ENCODE results near the gene AP3B1. TPM values are rescaled to one million over a fixed set of nuclear protein-coding genes. Genes with fewer than 3 reads are reported as not detected.

AP3B1 gene
- total RNA-seq, 2 experiments from 2014 or later: 32.5 to 39.5 TPM

DNA sequence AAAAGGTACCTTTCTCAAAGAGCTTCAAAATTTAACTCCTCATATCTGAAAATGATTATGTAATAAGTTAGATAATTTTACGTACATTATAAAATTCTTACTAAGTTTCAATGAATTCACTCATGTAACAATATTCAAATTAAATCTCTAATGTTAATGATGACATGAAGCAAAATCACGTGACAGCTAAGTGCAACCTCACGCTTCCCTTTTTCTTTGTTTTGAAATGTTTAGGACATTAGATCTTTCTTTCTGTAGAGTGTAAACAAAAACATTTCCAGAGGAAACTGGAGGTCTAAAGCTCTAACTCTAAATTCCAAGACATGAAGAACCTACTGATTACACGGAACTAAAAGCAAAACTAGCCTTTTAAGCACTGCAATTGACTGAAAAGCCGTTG lies 291.0 kb downstream of the AP3B1 start:
- intact Hi-C loops (cut with micrococcal nuclease; ENCODE audit: unreplicated experiment): no loop called here
- no TSS peak for BruUV-seq (replicated peaks)
- H3K4me2 ChIP-seq (ENCODE audit: low read length): no peak overlapping the region
- H3K36me3 ChIP-seq (ENCODE audit: insufficient read depth, low read length): no peaks in the 10 kb centered on the region
- H3K27ac ChIP-seq (ENCODE audit: low read depth, low read length, poor library complexity, severe bottlenecking): no peak overlapping the region
- no peak for TF ChIP-seq EZH2phosphoT487 (IDR thresholded peaks at IDR 0.05; ENCODE audit: borderline replicate concordance, low read depth, low read length)
- TF ChIP-seq, protein P1, sequence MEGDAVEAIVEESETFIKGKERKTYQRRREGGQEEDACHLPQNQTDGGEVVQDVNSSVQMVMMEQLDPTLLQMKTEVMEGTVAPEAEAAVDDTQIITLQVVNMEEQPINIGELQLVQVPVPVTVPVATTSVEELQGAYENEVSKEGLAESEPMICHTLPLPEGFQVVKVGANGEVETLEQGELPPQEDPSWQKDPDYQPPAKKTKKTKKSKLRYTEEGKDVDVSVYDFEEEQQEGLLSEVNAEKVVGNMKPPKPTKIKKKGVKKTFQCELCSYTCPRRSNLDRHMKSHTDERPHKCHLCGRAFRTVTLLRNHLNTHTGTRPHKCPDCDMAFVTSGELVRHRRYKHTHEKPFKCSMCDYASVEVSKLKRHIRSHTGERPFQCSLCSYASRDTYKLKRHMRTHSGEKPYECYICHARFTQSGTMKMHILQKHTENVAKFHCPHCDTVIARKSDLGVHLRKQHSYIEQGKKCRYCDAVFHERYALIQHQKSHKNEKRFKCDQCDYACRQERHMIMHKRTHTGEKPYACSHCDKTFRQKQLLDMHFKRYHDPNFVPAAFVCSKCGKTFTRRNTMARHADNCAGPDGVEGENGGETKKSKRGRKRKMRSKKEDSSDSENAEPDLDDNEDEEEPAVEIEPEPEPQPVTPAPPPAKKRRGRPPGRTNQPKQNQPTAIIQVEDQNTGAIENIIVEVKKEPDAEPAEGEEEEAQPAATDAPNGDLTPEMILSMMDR (conservative IDR thresholded peaks at IDR 0.05; ENCODE audit: low read length): no peak
- DNase-seq (ENCODE audit: low spot score): no peak
- no peak overlapping the region for H2AFZ ChIP-seq (ENCODE audit: low read length)
- no peak overlapping the region for H3K4me3 ChIP-seq (ENCODE audit: low read depth, low read length, poor library complexity, severe bottlenecking)
- H4K20me1 ChIP-seq (ENCODE audit: insufficient read depth, low read length): no peaks in the 10 kb centered on the region
- no peaks in the 10 kb centered on the region for H3K79me2 ChIP-seq (ENCODE audit: insufficient read depth, low read depth, low read length)
- H3K9me2 ChIP-seq (ENCODE audit: insufficient read depth, low read length): no peaks in the 10 kb centered on the region
- H3K9me3 ChIP-seq (ENCODE audit: low read length): no peaks in the 10 kb centered on the region
- CTCF ChIA-PET (ENCODE audit: unreplicated experiment): no interaction called here
- no peaks in the 10 kb centered on the region for H3K4me1 ChIP-seq (ENCODE audit: insufficient read depth, low read length, poor library complexity, severe bottlenecking)
- POLR2A ChIA-PET: interaction anchor here (0.6 to 1.3 kb wide), 2 partner anchors 25 to 430 kb away, joined by 3 to 4 read pairs; no protein-coding TSS in a partner anchor

DNA sequence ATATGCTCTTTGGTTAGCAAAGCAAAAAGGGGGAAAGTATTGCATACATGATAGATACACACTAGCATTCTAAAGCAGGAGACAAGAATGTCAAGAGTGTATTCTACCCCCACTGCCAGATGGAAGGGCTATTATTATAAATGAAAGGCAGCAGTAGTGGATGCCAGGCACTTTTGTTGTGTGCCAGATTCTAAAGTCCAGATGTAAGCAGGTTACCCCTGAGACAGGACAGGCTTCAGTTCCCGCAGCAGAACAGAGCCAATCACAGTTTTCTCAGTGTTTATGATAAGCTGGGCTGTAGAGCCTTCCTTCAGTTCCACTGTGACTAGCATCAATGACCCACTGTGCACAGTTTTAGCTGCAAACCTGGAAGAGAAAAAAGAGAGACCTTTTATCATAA lies 291.8 kb downstream of the AP3B1 start:
- H3K4me1 ChIP-seq (ENCODE audit: insufficient read depth, low read length, poor library complexity, severe bottlenecking): no peaks in the 10 kb centered on the region
- no peak for TF ChIP-seq EZH2phosphoT487 (IDR thresholded peaks at IDR 0.05; ENCODE audit: borderline replicate concordance, low read depth, low read length)
- TF ChIP-seq, protein P1 (conservative IDR thresholded peaks at IDR 0.05; ENCODE audit: low read length): no peak
- DNase-seq (ENCODE audit: low spot score): no peak
- H3K27ac ChIP-seq (ENCODE audit: low read depth, low read length, poor library complexity, severe bottlenecking): no peak overlapping the region
- H3K9me3 ChIP-seq (ENCODE audit: low read length): no peaks in the 10 kb centered on the region
- ChIA-PET CTCF (ENCODE audit: unreplicated experiment) (no interaction called here), POLR2A (interaction anchor here (0.6 to 1.3 kb wide), 2 partner anchors 24 to 429 kb away, joined by 3 to 4 read pairs; no protein-coding TSS in a partner anchor)
- H3K4me2 ChIP-seq (ENCODE audit: low read length): no peak overlapping the region
- H3K9me2 ChIP-seq (ENCODE audit: insufficient read depth, low read length): no peaks in the 10 kb centered on the region
- H3K36me3 ChIP-seq (ENCODE audit: insufficient read depth, low read length): no peaks in the 10 kb centered on the region
- H3K4me3 ChIP-seq (ENCODE audit: low read depth, low read length, poor library complexity, severe bottlenecking): no peak overlapping the region
- H2AFZ ChIP-seq (ENCODE audit: low read length): no peak overlapping the region
- no peaks in the 10 kb centered on the region for H3K79me2 ChIP-seq (ENCODE audit: insufficient read depth, low read depth, low read length)
- BruUV-seq (replicated peaks): no TSS peak
- intact Hi-C loops (cut with micrococcal nuclease; ENCODE audit: unreplicated experiment): no loop called here
- no peaks in the 10 kb centered on the region for H4K20me1 ChIP-seq (ENCODE audit: insufficient read depth, low read length)

DNA sequence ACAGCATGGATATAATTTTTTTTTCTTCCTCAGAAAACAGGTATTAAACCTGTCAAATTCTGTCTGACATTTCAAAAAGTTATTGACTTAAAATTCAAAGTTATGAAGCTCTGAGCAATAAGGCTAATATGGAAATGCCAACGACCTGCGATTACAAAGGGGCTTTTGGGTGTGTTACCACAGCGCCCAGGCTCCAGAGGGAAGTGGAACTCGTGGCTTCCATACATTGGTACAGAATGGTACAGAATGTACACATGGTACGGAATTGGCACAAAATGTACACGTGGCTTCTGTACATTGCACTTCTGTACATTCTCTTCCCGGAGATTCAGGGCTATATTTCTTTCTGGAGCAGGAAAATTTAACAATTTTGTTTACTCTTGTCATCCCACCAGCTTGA lies 293.3 kb downstream of the AP3B1 start:
- H3K9me2 ChIP-seq (ENCODE audit: insufficient read depth, low read length): no peaks in the 10 kb centered on the region
- BruUV-seq (replicated peaks): no TSS peak
- POLR2A ChIA-PET: interaction anchor here (0.6 kb wide), 2 partner anchors 149 to 1459 kb away, joined by 3 read pairs; no protein-coding TSS in a partner anchor
- H3K4me3 ChIP-seq (ENCODE audit: low read depth, low read length, poor library complexity, severe bottlenecking): no peak overlapping the region
- intact Hi-C loops (cut with micrococcal nuclease; ENCODE audit: unreplicated experiment): no loop called here
- H3K4me2 ChIP-seq (ENCODE audit: low read length): no peak overlapping the region
- H4K20me1 ChIP-seq (ENCODE audit: insufficient read depth, low read length): no peaks in the 10 kb centered on the region
- no peak overlapping the region for H3K27ac ChIP-seq (ENCODE audit: low read depth, low read length, poor library complexity, severe bottlenecking)
- no peaks in the 10 kb centered on the region for H3K79me2 ChIP-seq (ENCODE audit: insufficient read depth, low read depth, low read length)
- H3K4me1 ChIP-seq (ENCODE audit: insufficient read depth, low read length, poor library complexity, severe bottlenecking): no peaks in the 10 kb centered on the region
- no peaks in the 10 kb centered on the region for H3K36me3 ChIP-seq (ENCODE audit: insufficient read depth, low read length)
- CTCF ChIA-PET (ENCODE audit: unreplicated experiment): no interaction called here
- TF ChIP-seq, protein P1 (conservative IDR thresholded peaks at IDR 0.05; ENCODE audit: low read length): no peak
- TF ChIP-seq EZH2phosphoT487 (IDR thresholded peaks at IDR 0.05; ENCODE audit: borderline replicate concordance, low read depth, low read length): no peak
- DNase-seq (ENCODE audit: low spot score): no peak
- H3K9me3 ChIP-seq (ENCODE audit: low read length): no peaks in the 10 kb centered on the region
- H2AFZ ChIP-seq (ENCODE audit: low read length): no peak overlapping the region

All from OCI-LY7 (cell line).